GM12878 (cell line): ENCODE results near the gene KRT28. TPM values are rescaled to one million over a fixed set of nuclear protein-coding genes. Genes with fewer than 3 reads are reported as not detected.

Experiments
- ATAC-seq: fragments of 200-7000 bp; cut with Tn5 transposase; 3 replicates; pipeline ENCODE4 v1.9.1; 2020; ENCODE audit warnings: mild to moderate bottlenecking, moderate library complexity
- BruUV-seq: library from RNA; stranded (reverse); fragments of 400-500 nt; replicated peaks from 2 replicates; lab custom pipeline; 2021; lab: Mats Ljungman, UMichigan
- CTCF ChIA-PET: fragments of 300-600 bp; sonication (Branson Sonifier 250); formaldehyde crosslinking; extraction: SDS; loops from one replicate; lab custom pipeline; 2021; ENCODE audit warnings: inconsistent platforms; lab: Yijun Ruan, JAX
- POLR2A ChIA-PET: fragments of 350-600 bp; formaldehyde crosslinking; extraction: SDS; loops from one replicate; lab custom pipeline; 2021; ENCODE audit warnings: inconsistent platforms; lab: Charles Lee
- RAD21 ChIA-PET: fragments of 300-600 bp; sonication (Branson Sonifier 250); formaldehyde crosslinking; loops from one replicate; lab custom pipeline; 2023; ENCODE audit warnings: antibody characterized with exemption; ENCODE audit not compliant: unreplicated experiment; lab: Charles Lee
- SMC1A ChIA-PET: fragments of 300-600 bp; sonication (Branson Sonifier 250); formaldehyde crosslinking; loops from one replicate; lab custom pipeline; 2023; ENCODE audit not compliant: unreplicated experiment, uncharacterized antibody; lab: Charles Lee
- DNase-seq: peaks from one replicate; pipeline ENCODE4 v3.0.0-alpha.2; 2011; ENCODE audit warnings: low read depth, low spot score
- FAIRE-seq: peaks from 3 replicates; lab custom pipeline; 2011; peaks lifted over from hg19 to GRCh38; lab: Jason Lieb, UNC
- H2AFZ ChIP-seq: 2 replicates; pipeline ENCODE4 v1.6.0; 2011; ENCODE audit warnings: low read depth, low read length, control low read depth; ENCODE audit not compliant: control insufficient read depth
- H3K27ac ChIP-seq: 2 replicates; pipeline ENCODE4 v1.5.1; 2011; ENCODE audit warnings: control low read depth; ENCODE audit not compliant: control insufficient read depth, insufficient read depth
- H3K27me3 ChIP-seq, 2 experiments: replicated peaks in 1 of 2; 2 replicates each; pipeline versions ENCODE4 v1.6.0 to v1.6.1; 2011; ENCODE audit warnings: low read length in 1 of 2; ENCODE audit not compliant: control insufficient read depth in 2 of 2, insufficient read depth in 2 of 2
- H3K36me3 ChIP-seq, 2 experiments: 2 replicates each; pipeline ENCODE4 v1.5.1; 2011; ENCODE audit warnings: low read length in 1 of 2; ENCODE audit not compliant: control insufficient read depth in 2 of 2, insufficient read depth in 2 of 2
- H3K4me1 ChIP-seq: 2 replicates; pipeline ENCODE4 v1.6.1; 2011; ENCODE audit warnings: mild to moderate bottlenecking, low read length, moderate library complexity, mixed read lengths; ENCODE audit not compliant: control insufficient read depth, insufficient read depth
- H3K4me2 ChIP-seq: 2 replicates; pipeline ENCODE4 v1.6.0; 2011; ENCODE audit warnings: control low read depth; ENCODE audit not compliant: control insufficient read depth, insufficient read depth
- H3K4me3 ChIP-seq: fragments of 200-600 bp; sonication (generic); 2 replicates; pipeline ENCODE4 v1.5.1; 2016
- H3K79me2 ChIP-seq: 2 replicates; pipeline ENCODE4 v1.6.0; 2011; ENCODE audit warnings: low read length; ENCODE audit not compliant: control insufficient read depth, insufficient read depth
- H3K9ac ChIP-seq: 2 replicates; pipeline ENCODE4 v1.8.0; 2011; ENCODE audit warnings: low read length, control low read depth, mixed read lengths; ENCODE audit not compliant: control insufficient read depth, insufficient read depth
- H3K9me3 ChIP-seq: replicated peaks from 3 replicates; pipeline ENCODE4 v1.5.1; 2011; ENCODE audit warnings: mild to moderate bottlenecking, low read length; ENCODE audit not compliant: control insufficient read depth, insufficient read depth
- H4K20me1 ChIP-seq: 2 replicates; pipeline ENCODE4 v1.6.0; 2011; ENCODE audit not compliant: control insufficient read depth, insufficient read depth
- CHD4 ChIP-seq: fragments of 200-600 bp; sonication (generic); IDR thresholded peaks from 2 replicates; pipeline ENCODE4 v1.6.1; 2016; ENCODE audit warnings: mild to moderate bottlenecking
- CTCF ChIP-seq, 3 experiments: IDR thresholded peaks in 2 of 3; conservative IDR thresholded peaks in 1 of 3; 2 replicates each; pipeline ENCODE4 v1.5.1; 2011; ENCODE audit warnings: low read depth in 3 of 3, low read length in 3 of 3, mild to moderate bottlenecking in 3 of 3, control low read depth in 2 of 3, moderate library complexity in 2 of 3, inconsistent platforms in 1 of 3, mixed read lengths in 1 of 3; ENCODE audit not compliant: control insufficient read depth in 2 of 3, insufficient read depth in 1 of 3; ENCODE audit errors: extremely low read depth in 1 of 3
- E2F4 ChIP-seq: IDR thresholded peaks from 2 replicates; pipeline ENCODE4 v1.6.1; 2012; ENCODE audit warnings: low read depth, low read length, improper control_type of control experiment
- GATAD2B ChIP-seq: fragments of 450-650 bp; conservative IDR thresholded peaks from 2 replicates; pipeline ENCODE4 v1.6.1; 2017; ENCODE audit warnings: low read depth, mild to moderate bottlenecking, moderate library complexity
- LARP7 ChIP-seq: fragments of 450-650 bp; IDR thresholded peaks from 2 replicates; pipeline ENCODE4 v1.6.1; 2017; ENCODE audit warnings: mild to moderate bottlenecking
- MTA2 ChIP-seq: fragments of 450-650 bp; IDR thresholded peaks from 2 replicates; pipeline ENCODE4 v1.6.1; 2016; ENCODE audit warnings: low read depth, mild to moderate bottlenecking, moderate library complexity
- NFYA ChIP-seq: IDR thresholded peaks from 2 replicates; pipeline ENCODE4 v1.6.1; 2011; ENCODE audit warnings: low read depth, mild to moderate bottlenecking, low read length, improper control_type of control experiment, borderline replicate concordance
- PBX3 ChIP-seq: IDR thresholded peaks from 2 replicates; pipeline ENCODE4 v1.6.1; 2011; ENCODE audit warnings: mild to moderate bottlenecking, low read depth, low read length, moderate library complexity; ENCODE audit not compliant: insufficient replicate concordance
- RAD21 ChIP-seq: IDR thresholded peaks from 2 replicates; pipeline ENCODE4 v1.6.1; 2011; ENCODE audit warnings: mild to moderate bottlenecking, low read depth, low read length, moderate library complexity; ENCODE audit not compliant: insufficient read depth
- SIN3A ChIP-seq: IDR thresholded peaks from 2 replicates; pipeline ENCODE4 v1.6.1; 2012; ENCODE audit warnings: low read depth, low read length, improper control_type of control experiment
- SMARCA5 ChIP-seq: fragments of 450-650 bp; IDR thresholded peaks from 2 replicates; pipeline ENCODE4 v1.6.1; 2017; ENCODE audit warnings: mild to moderate bottlenecking
- SMC3 ChIP-seq: IDR thresholded peaks from 2 replicates; pipeline ENCODE4 v1.6.1; 2011; ENCODE audit warnings: low read length, improper control_type of control experiment, borderline replicate concordance
- SPI1 ChIP-seq: IDR thresholded peaks from 2 replicates; pipeline ENCODE4 v1.6.1; 2011; ENCODE audit warnings: low read depth, mild to moderate bottlenecking, low read length, moderate library complexity, borderline replicate concordance; ENCODE audit not compliant: insufficient read depth
- SRF ChIP-seq, 2 experiments: IDR thresholded peaks; 2 replicates each; pipeline ENCODE4 v1.6.1; 2011; ENCODE audit warnings: low read depth in 2 of 2, low read length in 2 of 2, mild to moderate bottlenecking in 1 of 2, moderate library complexity in 1 of 2
- TBL1XR1 ChIP-seq: IDR thresholded peaks from 2 replicates; pipeline ENCODE4 v1.6.1; 2012; ENCODE audit warnings: low read depth, low read length, improper control_type of control experiment
- ZSCAN29 ChIP-seq: fragments of 450-650 bp; IDR thresholded peaks from 2 replicates; pipeline ENCODE4 v1.6.1; 2017; ENCODE audit warnings: mild to moderate bottlenecking, moderate library complexity
- WGBS: methylation state at CpG from one replicate; pipeline ENCODE4 v1.1.6; 2016; ENCODE audit warnings: low lambda C conversion rate; ENCODE audit not compliant: insufficient replicate concordance, insufficient coverage; ENCODE audit errors: missing lambda C conversion rate; 5-methylcytosine and 5-hydroxymethylcytosine counted together
- in situ Hi-C: fragments of 300-500 bp; cut with MboI; formaldehyde crosslinking; loops from 9 replicates; pipeline ENCODE4 v1.14.3; 2018; ENCODE audit warnings: mixed read lengths
- intact Hi-C: fragments of 100-400 bp; cut with micrococcal nuclease; formaldehyde crosslinking; loops from one replicate; pipeline ENCODE4 v1.14.2; 2022; ENCODE audit not compliant: unreplicated experiment
- polyA plus RNA-seq, 11 experiments: library from polyadenylated mRNA; depleted of rRNA in 4 of 11; unstranded in 6 of 11; stranded (reverse) in 5 of 11; fragments of >200 nt; fragmentation: Nextera tagmentation in 4 of 11; fragmentation: Illumina TruSeq in 1 of 11; extraction: Ambion mirVana in 4 of 11; extraction: Trizol in 1 of 11; gene quantifications; 1 replicate in 1 of 11; 2 replicates in 10 of 11; pipeline versions ENCODE4 v1.2.1 to v1.2.3, GENCODE V29; 2011 to 2016; ENCODE audit warnings: inconsistent platforms in 2 of 11, missing spikeins in 2 of 11, low read depth in 1 of 11
- total RNA-seq, 4 experiments: library from RNA; depleted of rRNA in 3 of 4; stranded (reverse); fragments of >200 nt in 3 of 4; fragmentation: Illumina TruSeq in 1 of 4; extraction: Trizol in 1 of 4; gene quantifications; 2 replicates each; pipeline versions ENCODE4 v1.2.1 to v1.2.3, GENCODE V29; 2013 to 2021

The KRT28 gene
- total and polyA plus RNA-seq, 10 of the 15 experiments (the other 5 are each of a cell fraction or from before 2014, with no cell fraction given), result not detected

DNA sequence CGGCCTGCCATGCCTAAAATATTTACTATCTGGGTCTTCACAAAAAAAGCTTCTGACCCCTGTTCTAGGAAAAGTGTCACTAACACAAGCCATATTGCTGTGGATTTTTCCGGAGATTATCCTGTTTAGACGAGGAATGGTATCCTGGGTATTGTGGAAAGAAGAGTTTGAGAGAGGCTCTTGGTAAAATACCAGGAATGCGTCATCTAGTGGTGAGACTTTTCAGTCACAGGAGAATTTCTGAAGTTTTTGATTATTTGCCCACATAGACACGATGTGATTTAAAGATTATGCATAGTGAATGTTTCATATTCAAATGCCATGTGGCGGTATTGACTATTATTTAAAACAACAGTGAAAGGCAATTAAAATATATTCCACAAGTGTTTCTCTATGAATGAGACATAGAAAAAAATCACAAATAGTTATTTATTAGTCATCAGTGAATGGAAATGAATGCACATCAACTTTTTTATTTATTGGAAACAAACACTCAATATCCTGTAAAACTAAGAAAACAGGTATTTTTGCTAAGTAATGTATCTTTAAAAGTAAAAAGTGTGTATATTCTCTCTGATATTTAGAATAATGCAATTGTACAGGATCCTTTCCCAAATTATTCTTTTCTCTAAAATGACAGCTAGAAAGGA lies 7.8 kb downstream of the KRT28 start:
- BruUV-seq, result no TSS peak
- WGBS, result 21% methylated on average over 6 of the region's 6 CpGs
- no peaks in the 10 kb centered on the region for H4K20me1 ChIP-seq
- ATAC-seq (peak; percentile 44; the same call in 1 of the 3 replicates), FAIRE-seq (no peak), DNase-seq (no peak)
- intact Hi-C loops, result loop anchor here (2.0 to 10.0 kb wide), 2 partner anchors 171 to 247 kb away; no protein-coding TSS in a partner anchor
- no peak overlapping the region for H3K9ac ChIP-seq
- RAD21 ChIA-PET, result interaction anchor here (0.8 to 3.7 kb wide), 9 partner anchors 10 to 177 kb away, joined by 3 to 18 read pairs (median 4); partner anchors contain the start of gene SMARCE1
- H3K79me2 ChIP-seq, result no peaks in the 10 kb centered on the region
- H3K9me3 ChIP-seq, result no peaks in the 10 kb centered on the region
- TF ChIP-seq CHD4 (no peak), NFYA (no peak), PBX3 (no peak), SMARCA5 (no peak), MTA2 (no peak), RAD21 (peak; percentile 52), SIN3A (no peak), ZSCAN29 (peak; percentile 97), TBL1XR1 (no peak), CTCF (IDR thresholded peaks at IDR 0.05 in 2 of 3, conservative IDR thresholded peaks at IDR 0.05 in 1 of 3; ENCODE audit: control insufficient read depth in 2 of 3, extremely low read depth in 1 of 3, insufficient read depth in 1 of 3, low read depth in 3 of 3, low read length in 3 of 3) (peak; percentile 44 to 61 (median 59)), GATAD2B (no peak), SMC3 (peak; percentile 71; the same call in 1 of the 2 replicates), LARP7 (no peak), SPI1 (no peak), E2F4 (no peak), SRF (IDR thresholded peaks at IDR 0.05; ENCODE audit: low read depth in 2 of 2, low read length in 2 of 2) (no peak)
- in situ Hi-C loops, result no loop called here
- no peak overlapping the region for H3K4me3 ChIP-seq
- no peak overlapping the region for H3K4me2 ChIP-seq
- no peaks in the 10 kb centered on the region for H3K36me3 ChIP-seq
- H2AFZ ChIP-seq, result no peak overlapping the region
- no peak overlapping the region for H3K27ac ChIP-seq
- H3K27me3 ChIP-seq, result peaks cover 2 to 7% of the 10 kb centered on the region in 2 experiments; a peak in 1 of 4 replicates
- POLR2A ChIA-PET, result interaction anchor here (0.6 to 1.3 kb wide), 4 partner anchors 167 to 236 kb away, joined by 3 read pairs; no protein-coding TSS in a partner anchor
- H3K4me1 ChIP-seq, result no peaks in the 10 kb centered on the region
- SMC1A ChIA-PET, result interaction anchor here (0.7 to 3.2 kb wide), 19 partner anchors 8 to 260 kb away, joined by 3 to 28 read pairs (median 4); no protein-coding TSS in a partner anchor
- CTCF ChIA-PET, result interaction anchor here (0.8 to 4.3 kb wide), 18 partner anchors 9 to 176 kb away, joined by 3 to 43 read pairs (median 3); partner anchors contain the start of gene SMARCE1
